Cardiac muscle cell (in vitro differentiated cells and primary cell): ENCODE data around the gene TANGO6. TPM values are rescaled to one million over a fixed set of nuclear protein-coding genes. Genes with fewer than 3 reads are reported as not detected.

Experiments
- DNase-seq, 2 donors: peaks; one replicate each; pipeline versions ENCODE4 v3.0.0 to v3.0.0-alpha.2; 2010 to 2017; ENCODE audit warnings: low read depth in 1 of 2, low spot score in 1 of 2
- H3K27ac ChIP-seq: fragments of 200-600 bp; sonication (generic); 2 replicates; pipeline ENCODE4 v1.5.1; 2016
- H3K27me3 ChIP-seq: fragments of 200-600 bp; sonication (generic); 2 replicates; pipeline ENCODE4 v1.6.0; 2016; ENCODE audit warnings: control low read depth
- H3K36me3 ChIP-seq: fragments of 200-600 bp; sonication (generic); 2 replicates; pipeline ENCODE4 v1.5.1; 2016; ENCODE audit warnings: control low read depth
- H3K4me1 ChIP-seq: fragments of 200-600 bp; sonication (generic); 2 replicates; pipeline ENCODE4 v1.8.1; 2017; ENCODE audit warnings: low read depth, mild to moderate bottlenecking, mixed run types
- H3K4me3 ChIP-seq: fragments of 200-600 bp; sonication (generic); 2 replicates; pipeline ENCODE4 v1.5.1; 2016; ENCODE audit warnings: mild to moderate bottlenecking
- H3K9me3 ChIP-seq: fragments of 200-600 bp; sonication (generic); 2 replicates; pipeline ENCODE4 v1.5.1; 2017; ENCODE audit warnings: low read depth, mild to moderate bottlenecking, control low read depth
- CTCF ChIP-seq: IDR thresholded peaks from 2 replicates; pipeline ENCODE4 v1.5.1; 2012; ENCODE audit warnings: low read depth, mild to moderate bottlenecking, low read length
- polyA plus RNA-seq: library from polyadenylated mRNA; unstranded; fragments of >200 nt; fragmentation: Nextera tagmentation; extraction: Ambion mirVana; gene quantifications from 2 replicates; pipeline ENCODE4 v1.2.1, GENCODE V29; 2016
- total RNA-seq: library from RNA; depleted of rRNA; stranded (reverse); fragments of >200 nt; gene quantifications from 2 replicates; pipeline ENCODE4 v1.2.3, GENCODE V29; 2016

The TANGO6 gene
- total and polyA plus RNA-seq, 2 experiments from 2014 or later = 5.4 to 8.9 TPM

GRCh38 chr16:69116906-69117305 is 273.6 kb downstream of the TANGO6 start:
- H3K4me1 ChIP-seq = no peaks in the 10 kb centered on the region
- H3K27me3 ChIP-seq = no peaks in the 10 kb centered on the region
- no peak overlapping the region for H3K4me3 ChIP-seq
- H3K9me3 ChIP-seq = no peaks in the 10 kb centered on the region
- H3K27ac ChIP-seq = no peak overlapping the region
- TF ChIP-seq CTCF = no peak
- no peak for DNase-seq
- peaks cover 12% of the 10 kb centered on the region for H3K36me3 ChIP-seq

GRCh38 chr16:69118468-69118867 is 275.1 kb downstream of the TANGO6 start:
- DNase-seq = no peak
- peaks cover 12% of the 10 kb centered on the region for H3K36me3 ChIP-seq
- no peaks in the 10 kb centered on the region for H3K9me3 ChIP-seq
- no peak for TF ChIP-seq CTCF
- H3K27ac ChIP-seq = no peak overlapping the region
- H3K4me3 ChIP-seq = no peak overlapping the region
- no peaks in the 10 kb centered on the region for H3K4me1 ChIP-seq
- H3K27me3 ChIP-seq = no peaks in the 10 kb centered on the region

- Histone ChIP-seq H3K4me3 (no peak overlapping the region), H3K27ac (no peak overlapping the region), H3K27me3 (no peaks in the 10 kb centered on the region), H3K9me3 (no peaks in the 10 kb centered on the region), H3K36me3 (peaks cover 12% of the 10 kb centered on the region), H3K4me1 (no peaks in the 10 kb centered on the region)
- DNase-seq = no peak
- no peak for TF ChIP-seq CTCF
Measured at GRCh38 chr16:69118994-69119393, 275.7 kb downstream of the TANGO6 start.

- DNase-seq = no peak
- H3K27ac ChIP-seq = no peak overlapping the region
- H3K27me3 ChIP-seq = no peaks in the 10 kb centered on the region
- TF ChIP-seq CTCF = no peak
- no peaks in the 10 kb centered on the region for H3K9me3 ChIP-seq
- H3K4me1 ChIP-seq = no peaks in the 10 kb centered on the region
- H3K36me3 ChIP-seq = peaks cover 12% of the 10 kb centered on the region
- no peak overlapping the region for H3K4me3 ChIP-seq
Measured at GRCh38 chr16:69119536-69119935, 276.2 kb downstream of the TANGO6 start.

GRCh38 chr16:69120096-69120664 is 276.8 kb downstream of the TANGO6 start:
- H3K27me3 ChIP-seq = no peaks in the 10 kb centered on the region
- TF ChIP-seq CTCF = no peak
- DNase-seq = no peak
- H3K4me1 ChIP-seq = no peaks in the 10 kb centered on the region
- H3K27ac ChIP-seq = no peak overlapping the region
- H3K36me3 ChIP-seq = peaks cover 12% of the 10 kb centered on the region
- no peaks in the 10 kb centered on the region for H3K9me3 ChIP-seq
- H3K4me3 ChIP-seq = no peak overlapping the region
